Subcutaneous adipose tissue (tissue), 4 donors: Measurements from ENCODE around the gene ICA1L. TPM values are rescaled to one million over a fixed set of nuclear protein-coding genes. Genes with fewer than 3 reads are reported as not detected.

Experiments used
- CTCF ChIP-seq: fragments of 450-650 bp; IDR thresholded peaks from one replicate; pipeline ENCODE4 v1.5.1; 2016; ENCODE audit warnings: low read depth, mild to moderate bottlenecking, control low read depth, antibody characterized with exemption, moderate library complexity
- total RNA-seq, 4 donors: library from RNA; depleted of rRNA; stranded (reverse); fragments of >200 nt; gene quantifications; one replicate each; pipeline ENCODE4 v1.1.0, GENCODE V29; 2016

The ICA1L gene
- 10 to 100 TPM in 3 of 4 donors, 1 to 10 TPM in 1; 8.0 to 16.7 (median 11.6) TPM for total RNA-seq

- TF ChIP-seq CTCF = no peak
Observed at GRCh38 chr2:202871300-202872141, at the start of gene ICA1L. Gene ICA1L (minus strand): TSS chr2:202871766. CDS start chr2:202829009, 42,757 bp downstream.

- no peak for TF ChIP-seq CTCF
Observed at GRCh38 chr2:202918860-202919259, 47.3 kb upstream of the ICA1L start.

DNA sequence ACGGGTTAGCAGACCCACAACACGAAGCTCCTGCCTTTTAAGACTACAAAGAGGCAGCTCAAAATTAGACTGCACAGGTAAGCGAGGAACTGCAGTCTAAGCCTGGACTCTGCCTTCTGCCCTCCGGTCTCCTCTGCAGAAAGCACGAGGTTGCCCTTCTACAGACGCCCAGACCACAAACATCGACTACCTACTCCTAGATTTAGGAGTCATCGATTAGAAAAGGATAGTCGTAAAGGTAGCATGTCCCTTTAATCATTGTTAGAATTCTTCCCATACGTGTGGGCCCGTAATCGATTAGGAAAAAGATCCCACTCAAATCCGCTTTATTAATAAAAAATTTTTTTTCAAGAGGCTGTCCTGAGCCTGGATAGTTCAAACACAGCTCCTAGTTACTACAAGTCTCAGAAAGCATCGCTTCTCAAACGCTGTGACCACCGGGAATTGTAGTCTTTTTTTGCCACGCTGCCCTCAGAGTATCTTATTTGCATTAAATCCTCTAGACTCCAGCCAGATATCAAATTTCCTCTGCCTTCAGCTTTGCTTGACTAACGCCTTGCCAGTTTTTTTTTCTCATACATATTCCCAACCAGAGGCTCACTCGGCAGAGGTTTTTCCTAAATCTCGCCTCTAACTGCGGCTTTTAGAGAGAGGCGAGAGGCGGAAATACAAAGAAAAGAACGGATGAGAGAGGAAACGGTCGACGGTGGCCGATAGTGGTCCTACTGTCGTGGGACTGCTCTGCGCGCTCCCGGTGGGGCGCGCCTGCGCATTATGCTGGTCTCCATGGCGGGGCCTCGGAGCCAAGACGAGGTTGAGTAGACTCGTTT is 40.2 kb upstream of the ICA1L start, which contains the start of the genes CARF and WDR12:
Gene CARF (plus strand): TSS at position 764 of the 830 bp plus-strand sequence. CDS start 29,628 bp downstream, outside the sequence.
Gene WDR12 (minus strand): TSS at position 162 of the 830 bp plus-strand sequence. CDS start 197 bp downstream, outside the sequence.
- TF ChIP-seq CTCF = no peak

GRCh38 chr2:202911203-202911511 is 39.6 kb upstream of the ICA1L start:
- TF ChIP-seq CTCF = no peak

- TF ChIP-seq CTCF = no peak
Observed at GRCh38 chr2:202910698-202911097, 39.1 kb upstream of the ICA1L start.

- TF ChIP-seq CTCF = no peak
Observed at GRCh38 chr2:202909394-202910192, 38.0 kb upstream of the ICA1L start.
